HL-60 (cell line): ENCODE data around the gene METAP2.

ENCODE experiments used
- GABPA ChIP-seq: IDR thresholded peaks from 2 replicates; pipeline ENCODE4 v1.6.1; 2012; ENCODE audit warnings: low read depth
- TF ChIP-seq, protein P1 (sequence below): IDR thresholded peaks from one replicate; pipeline ENCODE4 v1.5.1; 2011; ENCODE audit warnings: low read length, control low read depth, inconsistent platforms; ENCODE audit not compliant: insufficient read depth

DNA sequence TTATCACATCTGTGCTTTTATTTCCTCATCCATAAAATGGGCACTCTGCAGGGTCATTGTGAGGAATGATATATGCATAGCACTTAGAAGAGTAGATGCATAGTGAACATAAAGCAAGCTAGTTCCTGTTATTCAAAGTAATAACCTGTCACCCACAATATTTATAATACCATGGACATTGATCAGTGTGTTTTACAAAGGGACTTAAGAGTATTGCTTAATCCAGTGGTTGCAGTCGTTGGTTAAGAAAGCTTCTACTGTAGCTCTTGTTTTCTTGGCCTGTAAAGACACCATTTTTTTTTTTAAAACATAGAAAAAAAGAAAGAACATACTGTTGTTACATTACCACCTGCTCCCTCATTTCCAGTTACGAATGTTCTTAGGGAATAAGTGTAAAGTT, 13.1 kb downstream of the METAP2 start:
- TF ChIP-seq, protein P1, sequence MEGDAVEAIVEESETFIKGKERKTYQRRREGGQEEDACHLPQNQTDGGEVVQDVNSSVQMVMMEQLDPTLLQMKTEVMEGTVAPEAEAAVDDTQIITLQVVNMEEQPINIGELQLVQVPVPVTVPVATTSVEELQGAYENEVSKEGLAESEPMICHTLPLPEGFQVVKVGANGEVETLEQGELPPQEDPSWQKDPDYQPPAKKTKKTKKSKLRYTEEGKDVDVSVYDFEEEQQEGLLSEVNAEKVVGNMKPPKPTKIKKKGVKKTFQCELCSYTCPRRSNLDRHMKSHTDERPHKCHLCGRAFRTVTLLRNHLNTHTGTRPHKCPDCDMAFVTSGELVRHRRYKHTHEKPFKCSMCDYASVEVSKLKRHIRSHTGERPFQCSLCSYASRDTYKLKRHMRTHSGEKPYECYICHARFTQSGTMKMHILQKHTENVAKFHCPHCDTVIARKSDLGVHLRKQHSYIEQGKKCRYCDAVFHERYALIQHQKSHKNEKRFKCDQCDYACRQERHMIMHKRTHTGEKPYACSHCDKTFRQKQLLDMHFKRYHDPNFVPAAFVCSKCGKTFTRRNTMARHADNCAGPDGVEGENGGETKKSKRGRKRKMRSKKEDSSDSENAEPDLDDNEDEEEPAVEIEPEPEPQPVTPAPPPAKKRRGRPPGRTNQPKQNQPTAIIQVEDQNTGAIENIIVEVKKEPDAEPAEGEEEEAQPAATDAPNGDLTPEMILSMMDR = no peak
- TF ChIP-seq GABPA = no peak
